Fibroblast of lung (primary cell): ENCODE measurements around the gene CAPN2.

Experiments
- EZH2 ChIP-seq: IDR thresholded peaks from 2 replicates; pipeline ENCODE4 v1.5.1; 2012; ENCODE audit warnings: low read length, control low read depth, mild to moderate bottlenecking; ENCODE audit errors: missing control alignments
- TF ChIP-seq, protein P1 (sequence below), 2 donors: IDR thresholded peaks in 1 of 2; conservative IDR thresholded peaks in 1 of 2; 1 replicate in 1 of 2; 2 replicates in 1 of 2; pipeline ENCODE4 v1.5.1; 2011 to 2012; ENCODE audit warnings: low read length in 2 of 2, control low read depth in 1 of 2, inconsistent platforms in 1 of 2, low read depth in 1 of 2, mild to moderate bottlenecking in 1 of 2

DNA sequence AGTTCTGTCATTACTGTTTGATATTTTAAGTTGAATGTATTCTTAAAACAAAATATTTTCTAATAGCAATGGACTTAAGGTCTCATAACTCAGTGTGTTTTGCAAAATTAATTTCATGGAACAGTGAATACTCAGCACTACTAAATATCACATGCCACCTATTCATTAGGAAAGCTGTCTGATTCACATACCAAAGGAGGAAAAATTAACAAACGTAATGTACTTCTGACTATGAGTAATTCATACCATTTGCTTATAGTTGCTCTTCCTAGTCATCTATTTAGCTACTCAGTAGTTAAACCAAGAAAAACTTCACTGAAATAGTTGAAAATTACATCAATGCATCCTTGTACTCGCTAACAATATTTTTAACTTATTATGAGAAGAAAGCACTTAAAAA is 98.2 kb downstream of the CAPN2 start:
- TF ChIP-seq, protein P1, sequence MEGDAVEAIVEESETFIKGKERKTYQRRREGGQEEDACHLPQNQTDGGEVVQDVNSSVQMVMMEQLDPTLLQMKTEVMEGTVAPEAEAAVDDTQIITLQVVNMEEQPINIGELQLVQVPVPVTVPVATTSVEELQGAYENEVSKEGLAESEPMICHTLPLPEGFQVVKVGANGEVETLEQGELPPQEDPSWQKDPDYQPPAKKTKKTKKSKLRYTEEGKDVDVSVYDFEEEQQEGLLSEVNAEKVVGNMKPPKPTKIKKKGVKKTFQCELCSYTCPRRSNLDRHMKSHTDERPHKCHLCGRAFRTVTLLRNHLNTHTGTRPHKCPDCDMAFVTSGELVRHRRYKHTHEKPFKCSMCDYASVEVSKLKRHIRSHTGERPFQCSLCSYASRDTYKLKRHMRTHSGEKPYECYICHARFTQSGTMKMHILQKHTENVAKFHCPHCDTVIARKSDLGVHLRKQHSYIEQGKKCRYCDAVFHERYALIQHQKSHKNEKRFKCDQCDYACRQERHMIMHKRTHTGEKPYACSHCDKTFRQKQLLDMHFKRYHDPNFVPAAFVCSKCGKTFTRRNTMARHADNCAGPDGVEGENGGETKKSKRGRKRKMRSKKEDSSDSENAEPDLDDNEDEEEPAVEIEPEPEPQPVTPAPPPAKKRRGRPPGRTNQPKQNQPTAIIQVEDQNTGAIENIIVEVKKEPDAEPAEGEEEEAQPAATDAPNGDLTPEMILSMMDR (conservative IDR thresholded peaks at IDR 0.05 in 1 of 2, IDR thresholded peaks at IDR 0.05 in 1 of 2; ENCODE audit: low read depth in 1 of 2, low read length in 2 of 2): no peak
- TF ChIP-seq EZH2: no peak
